RWPE2 (cell line): ENCODE data around the gene TNRC6C.
A peak's percentile ranks its signal among the peaks of the same experiment; 100 is the strongest.

ENCODE experiments used
- ATAC-seq: fragments of 200-7000 bp; cut with Tn5 transposase; 3 replicates; pipeline ENCODE4 v1.9.1; 2021; ENCODE audit warnings: low read depth
- DNase-seq: peaks from one replicate; pipeline ENCODE4 v3.0.0-alpha.2; 2020; ENCODE audit warnings: low spot score
- H3K27ac ChIP-seq: fragments of 450-650 bp; 2 replicates; pipeline ENCODE4 v1.5.1; 2017; ENCODE audit warnings: mild to moderate bottlenecking; ENCODE audit not compliant: poor library complexity, severe bottlenecking
- H3K27me3 ChIP-seq: fragments of 250-450 bp; sonication (Bioruptor Pico); 2 replicates; pipeline ENCODE4 v1.5.1; 2021; ENCODE audit warnings: mild to moderate bottlenecking, moderate library complexity; ENCODE audit not compliant: insufficient read depth, poor library complexity, severe bottlenecking
- H3K36me3 ChIP-seq: fragments of 250-450 bp; sonication (Bioruptor Pico); 2 replicates; pipeline ENCODE4 v1.5.1; 2020; ENCODE audit warnings: low read depth, mild to moderate bottlenecking, moderate library complexity
- H3K4me1 ChIP-seq: fragments of 250-450 bp; sonication (Bioruptor Pico); 2 replicates; pipeline ENCODE4 v1.5.1; 2021; ENCODE audit warnings: mild to moderate bottlenecking, moderate library complexity; ENCODE audit not compliant: insufficient read depth, poor library complexity, severe bottlenecking
- H3K4me3 ChIP-seq: fragments of 250-450 bp; sonication (Bioruptor Pico); 2 replicates; pipeline ENCODE4 v1.5.1; 2021; ENCODE audit warnings: mild to moderate bottlenecking, moderate library complexity; ENCODE audit not compliant: severe bottlenecking
- H3K9me3 ChIP-seq: fragments of 250-450 bp; sonication (Bioruptor Pico); 2 replicates; pipeline ENCODE4 v1.5.1; 2021; ENCODE audit warnings: mild to moderate bottlenecking, moderate library complexity; ENCODE audit not compliant: severe bottlenecking
- TF ChIP-seq, protein P1 (sequence below): fragments of 450-650 bp; IDR thresholded peaks from one replicate; pipeline ENCODE4 v1.5.1; 2017; ENCODE audit warnings: mild to moderate bottlenecking, moderate library complexity; ENCODE audit not compliant: poor library complexity, severe bottlenecking

The TNRC6C gene

DNA sequence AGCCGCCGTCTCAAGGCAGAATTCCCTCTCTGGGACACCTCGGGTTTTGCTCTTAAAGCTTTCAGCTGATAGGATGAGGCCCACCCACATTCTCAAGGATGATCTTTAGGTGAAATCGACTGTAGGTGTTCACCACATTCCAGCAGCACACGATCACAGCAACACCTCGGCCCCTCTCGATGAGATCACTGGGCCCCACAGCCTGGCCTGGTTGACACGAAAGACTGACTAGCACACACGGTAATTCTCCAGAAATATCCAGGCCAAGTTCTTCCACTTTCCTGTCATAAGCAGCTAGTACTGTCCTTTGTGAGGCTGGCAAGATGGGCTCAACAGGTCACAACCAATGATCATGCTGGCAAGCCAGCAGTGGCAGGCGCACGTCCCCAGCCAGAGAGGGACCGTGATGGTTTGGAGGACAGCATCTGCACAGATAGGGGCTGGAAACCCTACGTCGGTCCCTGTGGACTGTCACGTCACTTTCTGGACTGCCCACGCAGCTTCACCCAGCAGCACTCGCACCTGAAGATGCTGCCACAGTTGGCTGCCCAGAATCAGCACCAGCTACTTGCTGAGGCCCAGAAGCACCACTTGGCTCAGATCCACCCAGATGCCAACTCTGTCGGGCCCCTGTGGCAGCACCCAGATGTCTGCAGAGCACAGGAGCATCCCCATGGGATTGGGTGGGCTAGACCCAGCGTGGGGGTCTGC lies 152.7 kb downstream of the TNRC6C start:
- H3K4me1 ChIP-seq = no peaks in the 10 kb centered on the region
- H3K4me3 ChIP-seq = no peak overlapping the region
- H3K27ac ChIP-seq = no peak overlapping the region
- no peaks in the 10 kb centered on the region for H3K36me3 ChIP-seq
- H3K27me3 ChIP-seq = no peaks in the 10 kb centered on the region
- ATAC-seq = no peak
- TF ChIP-seq, protein P1, sequence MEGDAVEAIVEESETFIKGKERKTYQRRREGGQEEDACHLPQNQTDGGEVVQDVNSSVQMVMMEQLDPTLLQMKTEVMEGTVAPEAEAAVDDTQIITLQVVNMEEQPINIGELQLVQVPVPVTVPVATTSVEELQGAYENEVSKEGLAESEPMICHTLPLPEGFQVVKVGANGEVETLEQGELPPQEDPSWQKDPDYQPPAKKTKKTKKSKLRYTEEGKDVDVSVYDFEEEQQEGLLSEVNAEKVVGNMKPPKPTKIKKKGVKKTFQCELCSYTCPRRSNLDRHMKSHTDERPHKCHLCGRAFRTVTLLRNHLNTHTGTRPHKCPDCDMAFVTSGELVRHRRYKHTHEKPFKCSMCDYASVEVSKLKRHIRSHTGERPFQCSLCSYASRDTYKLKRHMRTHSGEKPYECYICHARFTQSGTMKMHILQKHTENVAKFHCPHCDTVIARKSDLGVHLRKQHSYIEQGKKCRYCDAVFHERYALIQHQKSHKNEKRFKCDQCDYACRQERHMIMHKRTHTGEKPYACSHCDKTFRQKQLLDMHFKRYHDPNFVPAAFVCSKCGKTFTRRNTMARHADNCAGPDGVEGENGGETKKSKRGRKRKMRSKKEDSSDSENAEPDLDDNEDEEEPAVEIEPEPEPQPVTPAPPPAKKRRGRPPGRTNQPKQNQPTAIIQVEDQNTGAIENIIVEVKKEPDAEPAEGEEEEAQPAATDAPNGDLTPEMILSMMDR = no peak
- no peaks in the 10 kb centered on the region for H3K9me3 ChIP-seq
- DNase-seq = peak; percentile 45

DNA sequence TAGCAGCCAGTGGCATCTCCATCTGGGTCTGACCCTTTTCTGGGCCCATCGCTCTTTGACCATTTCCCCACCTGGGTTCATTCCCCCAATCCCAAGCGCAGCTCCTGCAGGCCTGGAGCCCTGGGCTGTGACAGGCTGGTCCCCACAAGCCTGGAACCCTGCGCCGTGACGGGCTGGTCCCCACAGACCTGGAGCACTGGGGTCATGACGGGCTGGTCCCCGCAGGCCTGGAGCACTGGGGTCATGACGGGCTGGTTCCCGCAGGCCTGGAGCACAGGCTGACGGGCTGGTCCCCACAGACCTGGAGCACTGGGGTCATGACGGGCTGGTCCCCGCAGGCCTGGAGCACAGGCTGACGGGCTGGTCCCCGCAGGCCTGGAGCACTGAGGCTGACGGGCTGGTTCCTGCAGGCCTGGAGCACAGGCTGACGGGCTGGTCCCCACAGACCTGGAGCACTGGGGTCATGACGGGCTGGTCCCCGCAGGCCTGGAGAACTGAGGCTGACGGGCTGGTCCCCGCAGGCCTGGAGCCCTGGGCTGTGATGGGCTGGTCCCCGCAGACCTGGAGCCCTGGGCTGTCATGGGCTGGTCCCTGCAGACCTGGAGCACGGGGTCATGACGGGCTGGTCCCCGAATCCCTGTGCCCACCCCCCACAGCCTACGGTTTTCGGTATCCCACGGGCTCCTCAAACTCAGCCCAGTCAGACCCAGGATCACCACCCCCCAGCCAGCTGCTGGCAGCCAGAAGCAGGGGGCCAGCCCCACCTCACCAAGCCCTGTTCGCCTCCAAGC lies 153.4 kb downstream of the TNRC6C start:
- Histone ChIP-seq H3K36me3 (no peaks in the 10 kb centered on the region), H3K27ac (no peak overlapping the region), H3K9me3 (no peaks in the 10 kb centered on the region), H3K4me3 (no peak overlapping the region), H3K4me1 (no peaks in the 10 kb centered on the region), H3K27me3 (no peaks in the 10 kb centered on the region)
- peak; percentile 44 for DNase-seq
- no peak for ATAC-seq
- TF ChIP-seq, protein P1 = no peak

DNA sequence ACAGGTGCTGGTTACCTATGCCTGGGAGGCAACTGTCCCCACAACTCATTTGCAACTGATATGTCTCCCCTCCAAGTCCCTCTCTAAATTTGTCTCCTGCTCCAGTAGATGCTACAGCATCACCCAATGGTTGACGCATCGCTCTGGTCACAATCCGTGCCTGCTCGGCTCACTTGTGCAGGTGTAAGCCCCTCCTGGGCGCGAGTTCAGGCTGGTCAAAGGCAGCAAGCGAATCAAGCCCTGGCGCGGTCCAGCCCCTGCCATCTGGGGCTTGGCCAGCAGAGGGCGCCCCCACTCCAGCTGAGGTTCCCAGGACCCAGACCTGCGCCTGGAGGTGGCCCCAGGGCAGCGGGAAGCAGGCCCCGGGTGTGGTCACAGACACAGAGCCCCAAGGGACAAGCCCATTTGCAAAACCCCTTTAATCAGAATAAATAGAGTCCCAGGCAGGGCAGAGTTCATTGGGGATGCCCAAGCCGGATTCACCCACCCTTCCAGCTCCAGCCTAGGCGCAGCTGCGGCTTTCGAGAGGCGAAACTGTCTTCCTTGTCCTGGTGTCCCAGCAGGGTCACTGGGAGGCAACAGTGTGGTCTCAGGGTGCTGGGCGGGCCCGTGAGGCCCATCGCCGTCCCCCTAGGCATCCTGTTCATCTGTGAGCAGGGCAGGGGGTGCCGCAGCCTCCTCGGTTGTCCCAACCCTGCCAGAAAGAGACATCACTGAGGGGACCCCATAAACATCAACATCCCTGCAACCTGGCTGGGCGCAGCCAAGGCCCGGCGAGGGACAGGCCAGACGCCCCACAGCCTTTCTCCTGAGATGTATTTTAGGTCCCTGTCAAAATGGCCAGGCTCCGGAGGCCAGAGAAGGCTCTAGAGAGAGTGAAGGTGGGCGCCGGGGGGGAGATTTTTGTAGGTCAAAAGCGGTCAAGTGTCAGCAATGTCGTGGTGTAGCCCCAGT lies 154.3 kb downstream of the TNRC6C start:
- DNase-seq = peak; percentile 71
- no peak overlapping the region for H3K4me3 ChIP-seq
- no peaks in the 10 kb centered on the region for H3K9me3 ChIP-seq
- no peak overlapping the region for H3K27ac ChIP-seq
- peak; percentile 78 for ATAC-seq
- no peaks in the 10 kb centered on the region for H3K36me3 ChIP-seq
- TF ChIP-seq, protein P1 = peak; percentile 96
- H3K27me3 ChIP-seq = no peaks in the 10 kb centered on the region
- H3K4me1 ChIP-seq = no peaks in the 10 kb centered on the region

DNA sequence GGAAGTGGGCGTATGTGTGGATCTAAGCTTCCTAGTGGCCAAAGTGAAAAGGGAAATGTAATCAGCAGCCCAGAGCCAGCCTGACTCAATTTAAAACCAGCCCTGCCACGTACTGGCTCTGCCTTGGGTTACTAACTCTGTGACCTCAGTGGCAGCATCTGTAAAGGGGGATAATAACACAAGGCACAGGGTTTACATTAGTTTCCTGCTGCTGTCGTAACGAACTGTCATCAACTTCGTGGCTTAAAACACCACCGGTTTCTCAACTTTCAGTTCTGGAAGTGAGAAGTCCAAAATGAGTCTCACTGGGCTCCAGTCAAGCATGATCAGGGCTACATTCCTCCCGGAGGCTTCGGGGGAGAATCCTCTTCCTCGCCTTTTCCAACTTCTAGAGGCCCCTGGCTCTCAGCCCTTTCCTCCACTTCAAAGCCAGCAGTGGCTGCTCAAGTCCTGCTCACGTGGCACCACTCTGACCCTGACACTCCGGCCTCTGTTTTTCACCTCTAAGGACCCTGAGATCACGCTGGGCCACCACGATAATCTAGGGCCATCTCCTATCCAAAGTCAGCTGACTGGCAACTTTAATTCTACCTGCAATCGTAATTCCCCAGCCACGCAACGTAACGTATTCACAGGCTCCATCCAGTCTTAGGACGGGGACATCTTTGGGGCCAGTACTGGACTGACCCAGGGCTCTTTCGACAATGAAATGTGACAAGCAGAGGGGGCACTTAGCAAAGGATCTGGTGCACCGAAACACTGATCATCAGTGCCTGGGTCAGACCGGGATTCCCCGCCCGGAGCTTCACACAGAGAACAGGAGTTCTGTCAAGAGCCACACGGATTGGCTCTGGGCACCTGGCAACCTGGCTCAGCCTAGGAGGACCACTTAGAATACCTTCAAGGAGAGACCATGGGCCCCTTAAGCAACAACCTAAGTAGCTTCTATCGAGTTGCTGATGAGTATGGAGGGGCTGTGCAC lies 155.6 kb downstream of the TNRC6C start:
- peak; percentile 49 for DNase-seq
- Histone ChIP-seq H3K27ac (no peak overlapping the region), H3K36me3 (no peaks in the 10 kb centered on the region), H3K4me3 (no peak overlapping the region), H3K4me1 (no peaks in the 10 kb centered on the region), H3K9me3 (no peaks in the 10 kb centered on the region), H3K27me3 (no peaks in the 10 kb centered on the region)
- TF ChIP-seq, protein P1 = no peak
- no peak for ATAC-seq
